SK-MEL-5 (cell line): ENCODE data around the gene PLAC1. TPM values are rescaled to one million over a fixed set of nuclear protein-coding genes. Genes with fewer than 3 reads are reported as not detected.

Experiments
- DNase-seq: peaks from one replicate; pipeline ENCODE4 v3.0.0-alpha.2; 2016; ENCODE audit warnings: low read depth, low spot score
- in situ Hi-C: cut with HindIII; loops from 2 replicates; pipeline ENCODE4 v1.10.0; 2016; ENCODE audit warnings: low sequenced_read_pairs, high pct_unique_total_duplicates, low pct_unique_long_range_greater_than_20kb
- total RNA-seq: library from RNA; depleted of rRNA; stranded (reverse); fragments of >200 nt; shearing (Covaris generic); gene quantifications from 2 replicates; pipeline ENCODE4 v1.2.3, GENCODE V29; 2014

Gene PLAC1
- total RNA-seq, 1 experiment from 2014 or later, result 1.7 TPM

DNA sequence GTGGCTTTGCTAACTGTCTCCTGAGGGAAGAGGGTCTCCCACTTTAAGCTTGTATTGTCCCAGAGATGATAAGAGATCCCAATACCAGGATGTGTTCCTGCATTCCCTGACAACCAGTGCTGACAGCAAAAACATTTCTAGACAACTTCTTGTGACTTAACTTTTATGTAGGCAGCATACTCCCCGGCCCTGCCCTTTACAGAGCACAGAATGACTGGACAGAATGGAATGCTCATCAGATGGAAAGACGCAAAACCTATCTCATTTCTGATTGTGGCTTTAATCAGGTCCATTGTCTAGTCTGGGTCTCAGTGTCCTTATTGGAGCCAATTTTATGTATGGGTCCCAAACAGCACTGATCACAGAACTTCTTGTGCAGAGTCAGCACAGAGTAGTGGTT lies 18.2 kb upstream of the PLAC1 start:
- DNase-seq, result peak; percentile 26
- in situ Hi-C loops, result no loop called here

- DNase-seq, result no peak
- in situ Hi-C loops, result no loop called here
Observed at GRCh38 chrX:134673123-134673522, 14.9 kb upstream of the PLAC1 start.

GRCh38 chrX:134672101-134672500 lies 13.8 kb upstream of the PLAC1 start:
- no peak for DNase-seq
- in situ Hi-C loops, result no loop called here

- DNase-seq, result no peak
- in situ Hi-C loops, result no loop called here
Observed at GRCh38 chrX:134671294-134671693, 13.0 kb upstream of the PLAC1 start.

GRCh38 chrX:134670134-134670924 lies 12.1 kb upstream of the PLAC1 start:
- in situ Hi-C loops, result no loop called here
- DNase-seq, result peak; percentile 7

- DNase-seq, result no peak
- in situ Hi-C loops, result no loop called here
Observed at GRCh38 chrX:134669378-134670098, 11.3 kb upstream of the PLAC1 start.

GRCh38 chrX:134664202-134664601 lies 5.9 kb upstream of the PLAC1 start:
- no peak for DNase-seq
- in situ Hi-C loops, result no loop called here

GRCh38 chrX:134661295-134661694 lies 3.0 kb upstream of the PLAC1 start:
- in situ Hi-C loops, result no loop called here
- DNase-seq, result no peak

DNA sequence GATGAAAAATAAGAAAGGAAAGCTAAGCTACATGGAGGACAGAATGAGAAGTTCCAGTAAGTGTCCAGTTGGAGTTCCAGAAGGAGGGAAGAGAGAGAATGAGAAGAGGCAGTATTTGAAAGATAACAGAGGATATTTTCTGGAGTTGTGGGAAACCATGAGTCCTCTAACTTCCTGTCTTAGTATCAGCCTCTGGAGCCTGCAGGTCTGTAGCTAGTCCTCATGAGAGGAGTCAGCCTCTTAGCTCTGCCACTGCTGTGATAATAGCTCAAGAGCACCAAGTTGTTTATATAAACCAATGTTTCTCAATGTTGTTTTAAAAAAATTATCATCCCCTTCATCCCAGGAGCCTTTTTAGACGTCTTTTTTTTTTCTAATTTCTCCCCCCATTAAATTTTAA lies 2.4 kb upstream of the PLAC1 start:
- in situ Hi-C loops, result no loop called here
- DNase-seq, result no peak

GRCh38 chrX:134659761-134660160 lies 1.5 kb upstream of the PLAC1 start:
- DNase-seq, result no peak
- in situ Hi-C loops, result no loop called here

- in situ Hi-C loops, result no loop called here
Observed at GRCh38 chrX:134658760-134659023, 421 bp upstream of the PLAC1 start.

DNA sequence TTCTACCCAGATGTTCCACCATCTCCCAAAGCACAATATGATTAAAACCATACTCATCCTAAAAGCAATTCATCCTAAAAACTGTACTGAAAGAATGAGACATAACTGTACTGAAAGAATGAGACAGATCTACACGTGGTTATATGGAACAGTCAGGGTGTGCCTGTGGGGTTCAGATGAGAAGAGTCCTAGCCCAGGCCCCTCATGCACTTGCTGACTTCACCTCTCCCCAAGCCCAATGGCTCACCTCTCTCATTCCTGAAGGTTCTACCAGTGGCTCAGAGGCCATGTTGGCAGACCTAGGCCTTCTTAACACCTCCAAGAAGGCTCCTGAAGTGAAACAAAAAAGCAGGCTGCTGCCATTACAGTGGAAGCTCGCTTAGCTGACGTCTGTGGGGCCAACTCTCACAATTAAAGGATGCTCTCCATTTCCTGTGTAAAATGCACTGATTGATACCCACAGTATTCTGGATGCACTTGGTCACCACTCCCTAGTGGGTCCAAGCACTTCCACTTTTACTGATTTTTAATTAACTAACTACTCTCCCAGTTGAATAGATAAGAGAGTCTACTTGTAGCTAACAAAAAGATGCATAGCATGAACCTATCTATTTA lies 3.8 kb downstream of the PLAC1 start:
- DNase-seq, result no peak

More at GRCh38 chrX:134658760-134659023, 421 bp upstream of the PLAC1 start:
- DNase-seq, result no peak

GRCh38 chrX:134653835-134654234 lies 4.4 kb downstream of the PLAC1 start:
- DNase-seq, result no peak
- in situ Hi-C loops, result no loop called here

More for the DNA sequence above, 3.8 kb downstream of the PLAC1 start:
- in situ Hi-C loops, result no loop called here

- in situ Hi-C loops, result no loop called here
- DNase-seq, result no peak
Observed at GRCh38 chrX:134650701-134651100, 7.6 kb downstream of the PLAC1 start.

GRCh38 chrX:134649770-134650169 lies 8.5 kb downstream of the PLAC1 start:
- in situ Hi-C loops, result no loop called here

DNA sequence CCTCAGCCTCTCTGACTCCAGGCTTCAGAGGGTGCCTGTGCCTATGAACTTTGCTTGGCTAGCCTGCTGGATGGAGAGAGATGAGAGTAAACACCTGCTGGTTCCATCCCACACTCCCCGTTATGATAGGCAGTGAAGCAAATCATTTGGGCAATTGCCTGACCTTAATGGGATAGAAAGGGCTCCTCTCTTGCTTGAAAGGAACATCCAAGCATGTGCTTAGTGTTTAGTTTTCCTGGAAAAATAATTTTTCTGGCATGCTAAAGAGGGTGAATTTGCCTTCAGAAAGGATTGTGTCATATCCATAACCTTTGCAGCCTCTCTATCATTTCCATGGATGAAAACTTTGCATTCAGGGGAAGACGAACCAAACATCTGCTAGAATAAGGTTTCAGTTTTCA lies 10.8 kb downstream of the PLAC1 start:
- DNase-seq, result no peak
- in situ Hi-C loops, result no loop called here

More at GRCh38 chrX:134649770-134650169, 8.5 kb downstream of the PLAC1 start:
- no peak for DNase-seq

DNA sequence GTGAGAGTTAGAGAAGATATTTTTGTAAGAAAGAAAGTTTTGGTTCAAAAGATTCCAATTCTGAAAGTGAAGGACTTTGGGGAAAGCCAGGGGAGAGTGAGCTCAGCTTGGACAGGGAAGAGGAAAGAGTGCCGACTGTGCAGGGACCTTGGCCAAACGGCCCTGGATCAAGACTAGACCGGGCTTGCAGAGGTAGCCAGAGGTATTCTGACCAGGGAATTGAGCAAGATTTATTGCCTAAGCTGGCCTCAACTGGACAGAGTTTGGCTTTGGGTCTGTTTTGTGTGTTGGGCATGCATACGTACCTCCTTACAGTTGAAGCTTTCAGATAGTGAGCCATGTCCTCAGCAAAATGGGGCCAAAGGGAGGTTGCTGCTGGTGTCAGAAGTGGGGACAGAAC lies 11.6 kb downstream of the PLAC1 start:
- DNase-seq, result no peak
- in situ Hi-C loops, result no loop called here

- DNase-seq, result no peak
- in situ Hi-C loops, result no loop called here
Observed at GRCh38 chrX:134645936-134646543, 12.2 kb downstream of the PLAC1 start.
